SK-N-SH treated with all-trans-retinoic acid at 6 μM for 48 hours (cell line): ENCODE data around the gene SUSD5.
A peak's percentile ranks its signal among the peaks of the same experiment; 100 is the strongest.

Experiments
- ATAC-seq: fragments of 200-7000 bp; cut with Tn5 transposase; 3 replicates; pipeline ENCODE4 v1.9.1; 2020; ENCODE audit warnings: mild to moderate bottlenecking, moderate library complexity
- ARNTL ChIP-seq: fragments of 450-650 bp; formaldehyde crosslinking; IDR thresholded peaks from 2 replicates; pipeline ENCODE4 v1.5.0; 2020; ENCODE audit warnings: low read depth, mild to moderate bottlenecking, moderate library complexity, borderline replicate concordance
- BACH2 ChIP-seq: fragments of 250-450 bp; sonication (Bioruptor Pico); IDR thresholded peaks from 2 replicates; pipeline ENCODE4 v1.9.0; 2021; ENCODE audit warnings: mild to moderate bottlenecking, borderline replicate concordance
- CSDC2 ChIP-seq: fragments of 250-450 bp; sonication (Bioruptor Pico); IDR thresholded peaks from 2 replicates; pipeline ENCODE4 v1.5.0; 2020; ENCODE audit warnings: mild to moderate bottlenecking, moderate library complexity
- ESRRG ChIP-seq: fragments of 250-450 bp; sonication (Bioruptor Pico); IDR thresholded peaks from 2 replicates; pipeline ENCODE4 v1.6.1; 2021; ENCODE audit warnings: mild to moderate bottlenecking
- GLIS3 ChIP-seq: fragments of 250-450 bp; sonication (Bioruptor Pico); IDR thresholded peaks from 2 replicates; pipeline ENCODE4 v1.5.0; 2020; ENCODE audit warnings: mild to moderate bottlenecking, moderate library complexity
- ISL1 ChIP-seq: fragments of 250-450 bp; sonication (Bioruptor Pico); IDR thresholded peaks from 2 replicates; pipeline ENCODE4 v2.1.2; 2022; ENCODE audit warnings: mild to moderate bottlenecking, moderate library complexity
- OSR1 ChIP-seq: fragments of 250-450 bp; sonication (Bioruptor Pico); IDR thresholded peaks from 2 replicates; pipeline ENCODE4 v1.8.0; 2022; ENCODE audit warnings: moderate library complexity, mild to moderate bottlenecking, inconsistent platforms
- PPARA ChIP-seq: fragments of 250-450 bp; sonication (Bioruptor Pico); IDR thresholded peaks from 2 replicates; pipeline ENCODE4 v1.5.0; 2020; ENCODE audit warnings: mild to moderate bottlenecking, borderline replicate concordance
- SNAI2 ChIP-seq: fragments of 250-450 bp; sonication (Bioruptor Pico); IDR thresholded peaks from 2 replicates; pipeline ENCODE4 v1.5.0; 2020; ENCODE audit warnings: mild to moderate bottlenecking, moderate library complexity
- TCF4 ChIP-seq: fragments of 250-450 bp; sonication (Bioruptor Pico); IDR thresholded peaks from 2 replicates; pipeline ENCODE4 v1.8.0; 2021; ENCODE audit warnings: mild to moderate bottlenecking, moderate library complexity, borderline replicate concordance
- TSHZ2 ChIP-seq: fragments of 250-450 bp; sonication (Bioruptor Pico); IDR thresholded peaks from 2 replicates; pipeline ENCODE4 v1.5.0; 2020; ENCODE audit warnings: mild to moderate bottlenecking, moderate library complexity
- ZFP3 ChIP-seq: fragments of 250-450 bp; sonication (Bioruptor Pico); IDR thresholded peaks from 2 replicates; pipeline ENCODE4 v1.5.0; 2020; ENCODE audit warnings: mild to moderate bottlenecking, moderate library complexity
- ZFP30 ChIP-seq: fragments of 450-650 bp; formaldehyde crosslinking; IDR thresholded peaks from 2 replicates; pipeline ENCODE4 v1.5.0; 2022; ENCODE audit warnings: mild to moderate bottlenecking, moderate library complexity
- ZNF565 ChIP-seq: fragments of 450-650 bp; formaldehyde crosslinking; conservative IDR thresholded peaks from 2 replicates; pipeline ENCODE4 v1.5.0; 2020; ENCODE audit warnings: low read depth, mild to moderate bottlenecking, moderate library complexity
- ZNF70 ChIP-seq: fragments of 450-650 bp; formaldehyde crosslinking; IDR thresholded peaks from 2 replicates; pipeline ENCODE4 v1.5.0; 2020; ENCODE audit warnings: mild to moderate bottlenecking, moderate library complexity
- ZNF8 ChIP-seq: fragments of 450-650 bp; formaldehyde crosslinking; IDR thresholded peaks from 2 replicates; pipeline ENCODE4 v1.5.0; 2020; ENCODE audit warnings: mild to moderate bottlenecking, moderate library complexity
- TF ChIP-seq, protein P1 (sequence below): fragments of 250-450 bp; sonication (Bioruptor Pico); IDR thresholded peaks from 2 replicates; pipeline ENCODE4 v1.5.1; 2020; ENCODE audit warnings: low read depth, mild to moderate bottlenecking, moderate library complexity
- TF ChIP-seq, protein P2 (sequence below): fragments of 250-450 bp; sonication (Bioruptor Pico); IDR thresholded peaks from 2 replicates; pipeline ENCODE4 v1.8.0; 2021; ENCODE audit warnings: low read depth, mild to moderate bottlenecking, moderate library complexity, borderline replicate concordance
- TF ChIP-seq, protein P3 (sequence below): fragments of 250-450 bp; sonication (Bioruptor Pico); IDR thresholded peaks from 2 replicates; pipeline ENCODE4 v1.5.1; 2021; ENCODE audit warnings: mild to moderate bottlenecking, moderate library complexity

The SUSD5 gene

DNA sequence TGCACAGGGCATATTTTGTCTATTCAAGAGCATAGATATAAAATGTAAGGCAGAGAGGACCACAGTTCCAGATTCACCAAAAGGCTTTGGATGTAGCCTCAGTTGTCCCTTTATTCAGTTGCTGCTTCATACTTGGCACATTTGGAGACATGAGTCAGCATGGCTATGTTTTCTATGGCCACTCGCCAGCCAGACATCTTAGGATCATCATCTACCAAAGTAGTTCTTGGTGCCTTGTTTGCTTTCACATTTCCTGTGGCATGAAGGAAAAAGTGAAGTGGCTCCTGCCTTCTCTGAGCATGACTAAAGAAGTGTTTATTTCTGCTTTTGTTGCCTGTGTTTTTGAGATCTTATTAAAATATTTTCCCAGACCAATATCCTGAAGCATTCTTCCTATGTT, 7.2 kb downstream of the SUSD5 start:
- ATAC-seq, result peak; percentile 44
- no peak for TF ChIP-seq ZFP30
- TF ChIP-seq ZNF8 (CRISPR knock-in tag), result no peak
- no peak for TF ChIP-seq PPARA
- no peak for TF ChIP-seq TSHZ2 (CRISPR knock-in tag)
- TF ChIP-seq, protein P1, sequence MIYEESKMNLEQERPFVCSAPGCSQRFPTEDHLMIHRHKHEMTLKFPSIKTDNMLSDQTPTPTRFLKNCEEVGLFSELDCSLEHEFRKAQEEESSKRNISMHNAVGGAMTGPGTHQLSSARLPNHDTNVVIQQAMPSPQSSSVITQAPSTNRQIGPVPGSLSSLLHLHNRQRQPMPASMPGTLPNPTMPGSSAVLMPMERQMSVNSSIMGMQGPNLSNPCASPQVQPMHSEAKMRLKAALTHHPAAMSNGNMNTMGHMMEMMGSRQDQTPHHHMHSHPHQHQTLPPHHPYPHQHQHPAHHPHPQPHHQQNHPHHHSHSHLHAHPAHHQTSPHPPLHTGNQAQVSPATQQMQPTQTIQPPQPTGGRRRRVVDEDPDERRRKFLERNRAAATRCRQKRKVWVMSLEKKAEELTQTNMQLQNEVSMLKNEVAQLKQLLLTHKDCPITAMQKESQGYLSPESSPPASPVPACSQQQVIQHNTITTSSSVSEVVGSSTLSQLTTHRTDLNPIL, result no peak
- no peak for TF ChIP-seq ARNTL (CRISPR knock-in tag)
- TF ChIP-seq BACH2 (CRISPR knock-in tag), result no peak
- TF ChIP-seq ZFP3 (CRISPR knock-in tag), result no peak
- TF ChIP-seq CSDC2 (CRISPR knock-in tag), result no peak
- no peak for TF ChIP-seq ZNF70 (CRISPR knock-in tag)
- TF ChIP-seq ZNF565 (CRISPR knock-in tag), result no peak

- ATAC-seq, result no peak
- TF ChIP-seq SNAI2 (no peak), ZNF8 (CRISPR knock-in tag) (no peak), ZFP30 (peak; percentile 99), OSR1 (CRISPR knock-in tag) (0 out of 2 replicates have a peak, but pooled peaks have one; percentile 61)
Measured at GRCh38 chr3:33209357-33209756, 9.3 kb downstream of the SUSD5 start.

DNA sequence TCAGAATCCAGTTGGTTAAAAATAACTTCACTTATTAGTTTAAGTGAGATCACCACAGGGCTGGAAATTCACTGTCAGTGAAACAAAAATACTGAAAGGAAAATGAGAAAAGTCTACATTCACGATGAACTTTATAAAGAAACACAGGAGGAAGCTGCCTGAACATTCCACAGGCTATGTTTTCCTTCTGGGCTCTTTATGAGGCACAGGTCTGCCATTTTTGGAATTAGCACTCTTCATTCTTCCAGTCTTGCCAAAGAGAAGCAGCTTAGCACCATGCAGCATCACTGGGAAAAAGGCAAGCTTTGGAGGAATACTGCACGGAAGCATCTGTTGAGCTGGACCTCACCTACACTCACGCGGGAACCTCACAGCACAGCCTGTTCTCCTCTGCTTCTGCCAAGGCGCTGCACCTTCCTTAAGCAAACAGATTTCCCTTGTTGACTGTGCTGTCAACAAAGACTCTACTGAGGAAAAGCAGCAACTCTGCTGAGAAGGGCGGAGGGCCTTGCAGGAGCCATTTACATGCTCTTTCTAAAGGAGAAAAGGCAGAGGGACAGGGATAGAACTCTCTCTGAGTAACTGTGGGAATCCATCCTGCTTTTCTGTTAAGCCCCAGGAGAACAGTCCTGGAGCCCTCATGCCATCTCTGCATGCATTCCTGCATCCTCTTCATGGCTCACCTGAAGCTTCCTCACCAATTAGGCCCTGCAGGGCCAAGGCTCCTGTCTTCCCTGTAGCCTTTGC, 15.7 kb downstream of the SUSD5 start:
- TF ChIP-seq ZNF70 (CRISPR knock-in tag) (no peak), TCF4 (CRISPR knock-in tag) (no peak), ZNF565 (CRISPR knock-in tag) (no peak)
- peak; percentile 21; the same call in 2 of the 3 replicates for ATAC-seq

DNA sequence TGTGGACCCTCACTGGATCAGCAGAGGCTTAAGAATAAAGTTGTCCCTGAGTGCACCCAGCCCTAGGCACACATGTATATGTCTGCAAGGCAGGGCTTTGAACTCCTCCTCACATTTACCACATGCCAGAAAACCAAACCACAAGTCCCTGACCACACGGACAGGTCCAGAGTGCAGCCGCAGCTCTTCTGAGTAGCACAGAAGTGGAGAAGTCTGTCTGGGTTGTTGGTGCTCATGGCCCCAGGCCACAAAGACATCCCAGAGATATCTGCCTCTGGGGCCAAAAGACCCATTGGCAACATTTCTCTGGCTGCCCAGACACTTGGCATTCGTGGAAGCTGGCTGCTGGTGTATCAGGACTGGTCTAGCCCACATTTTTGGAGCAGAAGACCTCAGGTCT, 17.4 kb downstream of the SUSD5 start:
- no peak for ATAC-seq

GRCh38 chr3:33196538-33196937, 22.1 kb downstream of the SUSD5 start:
- ATAC-seq, result no peak
- TF ChIP-seq BACH2 (CRISPR knock-in tag) (no peak), ZNF8 (CRISPR knock-in tag) (no peak)
- TF ChIP-seq, protein P2, sequence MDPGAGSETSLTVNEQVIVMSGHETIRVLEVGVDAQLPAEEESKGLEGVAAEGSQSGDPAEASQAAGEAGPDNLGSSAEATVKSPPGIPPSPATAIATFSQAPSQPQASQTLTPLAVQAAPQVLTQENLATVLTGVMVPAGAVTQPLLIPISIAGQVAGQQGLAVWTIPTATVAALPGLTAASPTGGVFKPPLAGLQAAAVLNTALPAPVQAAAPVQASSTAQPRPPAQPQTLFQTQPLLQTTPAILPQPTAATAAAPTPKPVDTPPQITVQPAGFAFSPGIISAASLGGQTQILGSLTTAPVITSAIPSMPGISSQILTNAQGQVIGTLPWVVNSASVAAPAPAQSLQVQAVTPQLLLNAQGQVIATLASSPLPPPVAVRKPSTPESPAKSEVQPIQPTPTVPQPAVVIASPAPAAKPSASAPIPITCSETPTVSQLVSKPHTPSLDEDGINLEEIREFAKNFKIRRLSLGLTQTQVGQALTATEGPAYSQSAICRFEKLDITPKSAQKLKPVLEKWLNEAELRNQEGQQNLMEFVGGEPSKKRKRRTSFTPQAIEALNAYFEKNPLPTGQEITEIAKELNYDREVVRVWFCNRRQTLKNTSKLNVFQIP (CRISPR knock-in tag), result no peak
- TF ChIP-seq, all 23 proteins: peak for 0

More for the DNA sequence above, 17.4 kb downstream of the SUSD5 start:
- TF ChIP-seq ZNF565 (CRISPR knock-in tag) (no peak), ISL1 (no peak), ARNTL (CRISPR knock-in tag) (no peak), CSDC2 (CRISPR knock-in tag) (no peak), ESRRG (CRISPR knock-in tag) (no peak), ZNF8 (CRISPR knock-in tag) (no peak), TCF4 (CRISPR knock-in tag) (no peak), BACH2 (CRISPR knock-in tag) (no peak), GLIS3 (CRISPR knock-in tag) (no peak), ZNF70 (CRISPR knock-in tag) (no peak)
- TF ChIP-seq, protein P3, sequence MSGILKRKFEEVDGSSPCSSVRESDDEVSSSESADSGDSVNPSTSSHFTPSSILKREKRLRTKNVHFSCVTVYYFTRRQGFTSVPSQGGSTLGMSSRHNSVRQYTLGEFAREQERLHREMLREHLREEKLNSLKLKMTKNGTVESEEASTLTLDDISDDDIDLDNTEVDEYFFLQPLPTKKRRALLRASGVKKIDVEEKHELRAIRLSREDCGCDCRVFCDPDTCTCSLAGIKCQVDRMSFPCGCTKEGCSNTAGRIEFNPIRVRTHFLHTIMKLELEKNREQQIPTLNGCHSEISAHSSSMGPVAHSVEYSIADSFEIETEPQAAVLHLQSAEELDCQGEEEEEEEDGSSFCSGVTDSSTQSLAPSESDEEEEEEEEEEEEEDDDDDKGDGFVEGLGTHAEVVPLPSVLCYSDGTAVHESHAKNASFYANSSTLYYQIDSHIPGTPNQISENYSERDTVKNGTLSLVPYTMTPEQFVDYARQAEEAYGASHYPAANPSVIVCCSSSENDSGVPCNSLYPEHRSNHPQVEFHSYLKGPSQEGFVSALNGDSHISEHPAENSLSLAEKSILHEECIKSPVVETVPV (CRISPR knock-in tag), result no peak
- TF ChIP-seq, protein P1, result no peak
